HG03103 (cell line): ENCODE measurements around the gene HIGD1C.
"Not testable (repeated sequence)": the region's sequence is repeated elsewhere in the genome, so short reads cannot be mapped to it uniquely, and the experiment has no call there.

Experiments
- ATAC-seq: cut with Tn5 transposase; IDR thresholded peaks from one replicate; pipeline ENCODE4 v1.9.1; 2021; ENCODE audit warnings: low read depth; ENCODE audit not compliant: unreplicated experiment

Gene HIGD1C

GRCh38 chr12:51013441-51013840 lies 61.1 kb downstream of the HIGD1C start:
- no peak for ATAC-seq

- not testable (repeated sequence) for ATAC-seq
Measured at GRCh38 chr12:51014467-51014866, 62.1 kb downstream of the HIGD1C start.

DNA sequence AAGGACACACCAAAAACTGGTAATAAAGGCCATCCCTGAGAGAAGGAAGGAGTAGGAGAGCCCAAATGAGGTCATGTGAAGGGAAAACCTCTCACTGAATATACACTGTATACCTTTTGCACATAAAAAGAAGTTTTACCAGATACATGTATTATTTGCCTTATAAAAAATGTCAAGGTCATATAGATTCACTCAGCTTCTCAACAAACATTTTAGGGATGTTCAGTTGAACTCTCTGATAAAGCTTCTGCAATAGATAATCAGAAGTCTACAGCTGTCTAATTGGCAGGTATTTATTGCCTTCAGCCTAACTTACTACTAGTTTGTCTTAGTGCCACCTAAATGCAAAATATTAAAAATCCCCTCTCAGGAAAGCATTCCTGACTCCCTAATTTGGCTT lies 65.1 kb downstream of the HIGD1C start:
- ATAC-seq, result no peak

GRCh38 chr12:51018956-51019355 lies 66.6 kb downstream of the HIGD1C start:
- ATAC-seq, result no peak

DNA sequence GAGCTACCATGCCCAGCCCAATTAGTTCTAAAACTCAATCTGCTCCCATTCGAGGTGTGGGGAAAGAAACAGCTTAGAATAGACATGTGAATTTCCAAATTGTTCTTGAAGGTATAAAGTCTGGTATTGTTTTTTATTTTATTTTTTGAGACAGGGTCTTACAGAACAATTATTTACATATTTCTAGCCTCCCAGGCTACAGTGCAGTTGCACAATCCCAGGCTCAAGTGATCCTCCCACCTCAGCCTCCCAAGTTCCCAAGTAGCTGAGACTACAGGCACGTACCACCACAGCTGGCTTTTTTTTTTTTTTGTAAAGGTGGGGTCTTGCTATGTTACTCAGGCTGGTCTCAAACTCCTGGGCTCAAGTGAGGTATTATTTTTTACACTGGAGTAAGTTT lies 67.6 kb downstream of the HIGD1C start:
- no peak for ATAC-seq
